ENCODE results near the gene VPS4A.

The VPS4A gene

GRCh38 chr16:69330286-69331109, 19.3 kb downstream of the VPS4A start, which contains the start of gene PDF:
Gene PDF (minus strand): TSS chr16:69330588. CDS start chr16:69330570, 18 bp downstream.
- Histone ChIP-seq H3K9me3 (ENCODE audit: control insufficient read depth, low read length) (no peaks in the 10 kb centered on the region), H3K79me2 (peaks cover 24% of the 10 kb centered on the region), H3K27ac (peak within 1 kb of the TSS; percentile 80), H2AFZ (peak within 1 kb of the TSS; percentile 88), H3K4me3 (ENCODE audit: low read depth, low read length) (peak within 1 kb of the TSS; percentile 66), H3K36me3 (ENCODE audit: control insufficient read depth, insufficient read depth, low read length) (no peaks in the 10 kb centered on the region), H3K9ac (no peak within 1 kb of the TSS), H3K27me3 (ENCODE audit: control insufficient read depth, insufficient read depth, low read length) (no peaks in the 10 kb centered on the region), H3K4me2 (ENCODE audit: low read length) (peak within 1 kb of the TSS; percentile 89), H3K4me1 (peaks cover 24% of the 10 kb centered on the region)
- TF ChIP-seq, protein P1, sequence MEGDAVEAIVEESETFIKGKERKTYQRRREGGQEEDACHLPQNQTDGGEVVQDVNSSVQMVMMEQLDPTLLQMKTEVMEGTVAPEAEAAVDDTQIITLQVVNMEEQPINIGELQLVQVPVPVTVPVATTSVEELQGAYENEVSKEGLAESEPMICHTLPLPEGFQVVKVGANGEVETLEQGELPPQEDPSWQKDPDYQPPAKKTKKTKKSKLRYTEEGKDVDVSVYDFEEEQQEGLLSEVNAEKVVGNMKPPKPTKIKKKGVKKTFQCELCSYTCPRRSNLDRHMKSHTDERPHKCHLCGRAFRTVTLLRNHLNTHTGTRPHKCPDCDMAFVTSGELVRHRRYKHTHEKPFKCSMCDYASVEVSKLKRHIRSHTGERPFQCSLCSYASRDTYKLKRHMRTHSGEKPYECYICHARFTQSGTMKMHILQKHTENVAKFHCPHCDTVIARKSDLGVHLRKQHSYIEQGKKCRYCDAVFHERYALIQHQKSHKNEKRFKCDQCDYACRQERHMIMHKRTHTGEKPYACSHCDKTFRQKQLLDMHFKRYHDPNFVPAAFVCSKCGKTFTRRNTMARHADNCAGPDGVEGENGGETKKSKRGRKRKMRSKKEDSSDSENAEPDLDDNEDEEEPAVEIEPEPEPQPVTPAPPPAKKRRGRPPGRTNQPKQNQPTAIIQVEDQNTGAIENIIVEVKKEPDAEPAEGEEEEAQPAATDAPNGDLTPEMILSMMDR (IDR thresholded peaks at IDR 0.05): no peak

- no peaks in the 10 kb centered on the region for H3K36me3 ChIP-seq (ENCODE audit: control insufficient read depth, insufficient read depth, low read length)
- no peaks in the 10 kb centered on the region for H3K27me3 ChIP-seq (ENCODE audit: control insufficient read depth, insufficient read depth, low read length)
Observed at GRCh38 chr16:69334696-69335095, 23.5 kb downstream of the VPS4A start.

GRCh38 chr16:69338557-69339288, 27.6 kb downstream of the VPS4A start:
- H3K79me2 ChIP-seq: peaks cover 35% of the 10 kb centered on the region
- H2AFZ ChIP-seq: peak overlapping the region; percentile 99
- H3K27me3 ChIP-seq (ENCODE audit: control insufficient read depth, insufficient read depth, low read length): no peaks in the 10 kb centered on the region
- H3K9ac ChIP-seq: peak overlapping the region; percentile 77
- H3K9me3 ChIP-seq (ENCODE audit: control insufficient read depth, low read length): no peaks in the 10 kb centered on the region
- TF ChIP-seq, protein P1 (IDR thresholded peaks at IDR 0.05): no peak
- peak overlapping the region; percentile 90 for H3K4me2 ChIP-seq (ENCODE audit: low read length)
- H3K4me3 ChIP-seq (ENCODE audit: low read depth, low read length): peak overlapping the region; percentile 88
- peak overlapping the region; percentile 91 for H3K27ac ChIP-seq
- H3K36me3 ChIP-seq (ENCODE audit: control insufficient read depth, insufficient read depth, low read length): no peaks in the 10 kb centered on the region
- peaks cover 14% of the 10 kb centered on the region for H3K4me1 ChIP-seq

More at GRCh38 chr16:69334696-69335095, 23.5 kb downstream of the VPS4A start:
- Histone ChIP-seq H2AFZ (no peak overlapping the region), H3K9ac (no peak overlapping the region), H3K79me2 (peaks cover 32% of the 10 kb centered on the region), H3K4me2 (ENCODE audit: low read length) (no peak overlapping the region), H3K4me3 (ENCODE audit: low read depth, low read length) (no peak overlapping the region), H3K9me3 (ENCODE audit: control insufficient read depth, low read length) (no peaks in the 10 kb centered on the region), H3K4me1 (peaks cover 9% of the 10 kb centered on the region), H3K27ac (no peak overlapping the region)
- TF ChIP-seq, protein P1 (IDR thresholded peaks at IDR 0.05): no peak

- Histone ChIP-seq H3K9me3 (ENCODE audit: control insufficient read depth, low read length) (no peaks in the 10 kb centered on the region), H3K79me2 (peaks cover 34% of the 10 kb centered on the region), H3K9ac (peak within 1 kb of the TSS; percentile 77), H3K4me2 (ENCODE audit: low read length) (peak within 1 kb of the TSS; percentile 93), H3K27me3 (ENCODE audit: control insufficient read depth, insufficient read depth, low read length) (no peaks in the 10 kb centered on the region), H3K36me3 (ENCODE audit: control insufficient read depth, insufficient read depth, low read length) (no peaks in the 10 kb centered on the region), H2AFZ (peak within 1 kb of the TSS; percentile 99), H3K4me1 (peaks cover 14% of the 10 kb centered on the region), H3K4me3 (ENCODE audit: low read depth, low read length) (peak within 1 kb of the TSS; percentile 88), H3K27ac (peak within 1 kb of the TSS; percentile 91)
- TF ChIP-seq, protein P1 (IDR thresholded peaks at IDR 0.05): peak; percentile 93
Observed at GRCh38 chr16:69339289-69340094, 28.3 kb downstream of the VPS4A start, which contains the start of the genes COG8 and NIP7. Gene COG8 (minus strand): TSS chr16:69339564. CDS start chr16:69339552, 12 bp downstream. Gene NIP7 (plus strand): TSS chr16:69339772. CDS start chr16:69339830, 58 bp downstream.
